K562 treated with DMSO at 1 percent for 24 hours (cell line): Measurements from ENCODE around the gene ACTL9. TPM values are rescaled to one million over a fixed set of nuclear protein-coding genes. Genes with fewer than 3 reads are reported as not detected.

Source experiments
- total RNA-seq: library from RNA; unstranded; fragments of 300-600 nt; gene quantifications from 2 replicates; pipeline ENCODE4 v1.2.3, GENCODE V29; 2022; ENCODE audit warnings: low read depth; ENCODE audit not compliant: insufficient read depth

Gene ACTL9
- 0.41 TPM in 1 of 2 replicates, not detected in the other for total RNA-seq

GRCh38 chr19:8698433-8699063, at the start of gene ACTL9:
ACTL9 (minus strand) TSS chr19:8698795; CDS start chr19:8698701, 94 bp downstream.

GRCh38 chr19:8721334-8721733, 22.7 kb upstream of the ACTL9 start, which contains the start of gene OR2Z1:
OR2Z1 (plus strand) TSS chr19:8721634; CDS start chr19:8731029, 9,395 bp downstream.

Other genes starting within 250 kb of the ACTL9 start
- 0.09 and 0.38 TPM in 2 replicates for gene PRAM1, start 196.2 kb downstream of the ACTL9 start, total RNA-seq
- gene ZNF414, start 184.6 kb downstream of the ACTL9 start, total RNA-seq = 19.0 and 22.5 TPM in 2 replicates
- gene MYO1F, start 121.4 kb downstream of the ACTL9 start, total RNA-seq = 65.8 and 68.7 TPM in 2 replicates
- gene ADAMTS10, start 88.1 kb downstream of the ACTL9 start, total RNA-seq = 0.54 and 1.00 TPM in 2 replicates
- gene NFILZ, start 68.2 kb downstream of the ACTL9 start, total RNA-seq = not detected in 2 replicates
- gene OR2Z1, start 22.8 kb upstream of the ACTL9 start, total RNA-seq = not detected in 2 replicates
- 12.4 and 14.8 TPM in 2 replicates for gene ZNF558, start 133.5 kb upstream of the ACTL9 start, total RNA-seq
- not detected in 2 replicates for gene MBD3L1, start 133.6 kb upstream of the ACTL9 start, total RNA-seq